ENCODE measurements around the gene FHOD3.

The FHOD3 gene

GRCh38 chr18:36560187-36560586 is 262.7 kb downstream of the FHOD3 start:
- no peak for TF ChIP-seq CTCF (IDR thresholded peaks at IDR 0.05; ENCODE audit: low read depth, low read length, missing control alignments)
- no peak for DNase-seq (ENCODE audit: extremely low read depth, low read depth)
- H3K4me3 ChIP-seq (replicated peaks; ENCODE audit: low read depth, low read length) = no peak overlapping the region

- DNase-seq (ENCODE audit: extremely low read depth, low read depth) = no peak
- no peak for TF ChIP-seq CTCF (IDR thresholded peaks at IDR 0.05; ENCODE audit: low read depth, low read length, missing control alignments)
- H3K4me3 ChIP-seq (replicated peaks; ENCODE audit: low read depth, low read length) = no peak overlapping the region
Observed at GRCh38 chr18:36561046-36561445, 263.5 kb downstream of the FHOD3 start.

- H3K4me3 ChIP-seq (replicated peaks; ENCODE audit: low read depth, low read length) = no peak overlapping the region
- TF ChIP-seq CTCF (IDR thresholded peaks at IDR 0.05; ENCODE audit: low read depth, low read length, missing control alignments) = no peak
- no peak for DNase-seq (ENCODE audit: extremely low read depth, low read depth)
Observed at GRCh38 chr18:36564841-36565240, 267.3 kb downstream of the FHOD3 start.

- H3K4me3 ChIP-seq (replicated peaks; ENCODE audit: low read depth, low read length) = no peak overlapping the region
- DNase-seq (ENCODE audit: extremely low read depth, low read depth) = no peak
Observed at GRCh38 chr18:36567800-36568199, 270.3 kb downstream of the FHOD3 start.

GRCh38 chr18:36568487-36568886 is 271.0 kb downstream of the FHOD3 start:
- TF ChIP-seq CTCF (IDR thresholded peaks at IDR 0.05; ENCODE audit: low read depth, low read length, missing control alignments) = no peak
- no peak overlapping the region for H3K4me3 ChIP-seq (replicated peaks; ENCODE audit: low read depth, low read length)
- no peak for DNase-seq (ENCODE audit: extremely low read depth, low read depth)

More at GRCh38 chr18:36567800-36568199, 270.3 kb downstream of the FHOD3 start:
- no peak for TF ChIP-seq CTCF (IDR thresholded peaks at IDR 0.05; ENCODE audit: low read depth, low read length, missing control alignments)

GRCh38 chr18:36572135-36572856 is 274.8 kb downstream of the FHOD3 start:
- H3K4me3 ChIP-seq (replicated peaks; ENCODE audit: low read depth, low read length) = no peak overlapping the region
- no peak for DNase-seq (ENCODE audit: extremely low read depth, low read depth)
- TF ChIP-seq CTCF (IDR thresholded peaks at IDR 0.05; ENCODE audit: low read depth, low read length, missing control alignments) = peak; percentile 63

GRCh38 chr18:36576339-36576738 is 278.8 kb downstream of the FHOD3 start:
- no peak overlapping the region for H3K4me3 ChIP-seq (replicated peaks; ENCODE audit: low read depth, low read length)
- DNase-seq (ENCODE audit: extremely low read depth, low read depth) = no peak
- TF ChIP-seq CTCF (IDR thresholded peaks at IDR 0.05; ENCODE audit: low read depth, low read length, missing control alignments) = no peak

Data from HFF-Myc (cell line).